GM12874 (cell line): Measurements from ENCODE around the gene DYNC2LI1.

Experiments used
- TF ChIP-seq, protein P1 (sequence below): IDR thresholded peaks from 2 replicates; pipeline ENCODE4 v1.5.1; 2011; ENCODE audit warnings: low read depth, mild to moderate bottlenecking, control low read depth, low read length, moderate library complexity; ENCODE audit not compliant: insufficient read depth

DYNC2LI1 gene

DNA sequence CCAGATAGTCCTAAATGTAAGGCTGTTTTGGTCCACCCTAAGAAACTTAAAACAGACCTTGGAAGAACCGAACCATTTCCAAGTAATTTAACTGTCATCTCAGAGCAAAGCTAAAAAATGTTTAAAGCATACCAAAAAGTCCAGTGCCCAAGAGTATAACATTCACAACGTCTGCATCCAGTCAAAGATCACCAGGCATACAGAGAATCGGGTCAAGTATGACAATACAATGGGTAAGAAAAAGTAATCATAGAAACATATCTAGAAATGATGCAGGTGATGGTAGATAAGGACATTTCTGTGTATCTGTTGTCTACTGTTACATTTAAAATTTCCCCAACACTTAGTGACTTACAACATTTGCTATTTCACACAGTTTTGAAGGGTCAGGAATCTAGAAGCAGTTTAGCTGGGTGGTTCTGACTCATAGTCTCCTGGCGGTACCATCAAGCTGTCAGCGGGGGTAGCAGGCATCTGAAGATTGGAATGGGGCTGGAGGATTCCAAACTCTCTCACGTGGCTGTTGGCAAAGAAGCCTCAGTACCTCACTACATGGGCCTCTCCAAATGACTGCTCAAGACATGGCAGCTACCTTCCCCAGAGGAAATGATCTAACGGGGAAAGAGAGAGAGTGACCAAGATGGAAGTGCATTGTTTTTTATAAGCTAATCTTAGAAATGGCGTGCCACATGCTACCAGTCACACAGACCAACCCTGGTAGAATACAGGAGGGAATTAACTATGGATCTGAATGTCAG, 36.6 kb upstream of the DYNC2LI1 start:
- TF ChIP-seq, protein P1, sequence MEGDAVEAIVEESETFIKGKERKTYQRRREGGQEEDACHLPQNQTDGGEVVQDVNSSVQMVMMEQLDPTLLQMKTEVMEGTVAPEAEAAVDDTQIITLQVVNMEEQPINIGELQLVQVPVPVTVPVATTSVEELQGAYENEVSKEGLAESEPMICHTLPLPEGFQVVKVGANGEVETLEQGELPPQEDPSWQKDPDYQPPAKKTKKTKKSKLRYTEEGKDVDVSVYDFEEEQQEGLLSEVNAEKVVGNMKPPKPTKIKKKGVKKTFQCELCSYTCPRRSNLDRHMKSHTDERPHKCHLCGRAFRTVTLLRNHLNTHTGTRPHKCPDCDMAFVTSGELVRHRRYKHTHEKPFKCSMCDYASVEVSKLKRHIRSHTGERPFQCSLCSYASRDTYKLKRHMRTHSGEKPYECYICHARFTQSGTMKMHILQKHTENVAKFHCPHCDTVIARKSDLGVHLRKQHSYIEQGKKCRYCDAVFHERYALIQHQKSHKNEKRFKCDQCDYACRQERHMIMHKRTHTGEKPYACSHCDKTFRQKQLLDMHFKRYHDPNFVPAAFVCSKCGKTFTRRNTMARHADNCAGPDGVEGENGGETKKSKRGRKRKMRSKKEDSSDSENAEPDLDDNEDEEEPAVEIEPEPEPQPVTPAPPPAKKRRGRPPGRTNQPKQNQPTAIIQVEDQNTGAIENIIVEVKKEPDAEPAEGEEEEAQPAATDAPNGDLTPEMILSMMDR = no peak

DNA sequence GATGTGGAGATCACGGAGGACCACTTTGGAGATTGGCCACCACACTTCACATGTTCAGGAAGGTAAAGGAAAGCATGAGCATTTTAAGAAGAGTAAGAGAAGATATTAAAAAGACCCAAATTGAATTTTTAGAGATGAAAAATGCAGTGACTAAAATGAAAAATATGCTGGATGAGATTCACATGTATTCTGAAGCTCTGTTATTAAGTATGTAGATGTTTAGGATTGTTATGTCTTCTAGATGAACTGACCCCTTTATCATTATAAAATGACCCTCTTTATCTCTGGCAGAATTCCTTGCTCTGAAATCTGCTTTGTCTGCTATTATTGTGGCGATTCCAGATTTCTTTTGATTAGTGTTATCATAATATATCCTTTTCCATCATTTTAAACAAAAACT, 36.0 kb upstream of the DYNC2LI1 start:
- TF ChIP-seq, protein P1 = no peak

DNA sequence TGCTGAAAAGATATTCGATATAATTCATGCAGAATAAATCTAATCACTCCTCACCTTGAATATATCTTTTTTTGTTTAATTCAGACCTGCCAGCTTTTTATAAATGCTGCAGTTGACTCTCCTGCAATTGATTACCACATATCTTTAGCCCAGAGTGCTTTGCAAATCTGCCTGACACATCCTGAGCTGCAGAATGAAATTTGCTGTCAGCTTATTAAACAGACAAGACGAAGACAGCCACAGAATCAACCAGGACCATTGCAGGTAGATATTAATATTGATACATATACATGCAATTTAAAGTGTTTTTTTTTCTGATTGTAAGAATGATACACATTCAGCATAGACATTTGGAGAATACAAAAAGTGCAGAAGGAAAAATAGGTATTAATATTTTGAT, 35.6 kb upstream of the DYNC2LI1 start:
- TF ChIP-seq, protein P1 = no peak

DNA sequence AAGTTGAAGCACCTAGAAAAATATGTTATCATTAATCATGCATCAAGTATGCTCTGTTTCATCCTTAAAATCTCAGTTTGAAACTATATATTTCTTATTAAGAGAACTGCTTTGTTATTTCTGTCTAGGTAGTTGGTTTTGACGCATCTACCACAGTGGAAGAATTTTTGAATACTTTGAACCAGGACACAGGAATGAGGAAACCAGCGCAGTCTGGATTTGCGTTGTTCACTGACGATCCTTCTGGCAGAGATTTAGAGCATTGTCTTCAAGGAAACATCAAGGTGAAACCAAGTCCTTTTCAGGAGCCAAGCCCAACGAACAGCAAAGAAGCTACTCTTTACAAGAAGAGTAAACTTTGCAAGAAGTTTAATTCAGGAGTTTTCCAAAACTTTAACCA, 30.1 kb upstream of the DYNC2LI1 start:
- TF ChIP-seq, protein P1 = no peak

DNA sequence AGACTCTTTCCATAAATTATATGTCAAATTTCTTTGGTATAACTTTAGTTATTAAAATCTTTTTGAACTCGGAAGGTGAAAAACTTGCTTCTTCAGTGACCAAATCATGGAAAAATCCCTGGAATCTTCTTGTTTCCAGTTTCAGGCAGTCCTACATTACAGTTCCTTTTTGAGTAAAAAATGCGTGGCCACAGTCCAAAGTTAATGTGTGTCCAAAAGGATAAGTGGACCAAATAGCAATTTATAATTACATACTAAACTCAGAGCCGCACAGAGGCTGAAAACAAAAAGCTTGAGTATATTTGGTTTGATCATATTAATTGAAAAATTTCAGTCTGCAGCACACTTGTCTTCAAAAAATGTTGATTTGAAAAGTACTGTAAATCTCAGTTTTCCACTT, 28.4 kb upstream of the DYNC2LI1 start:
- TF ChIP-seq, protein P1 = no peak

DNA sequence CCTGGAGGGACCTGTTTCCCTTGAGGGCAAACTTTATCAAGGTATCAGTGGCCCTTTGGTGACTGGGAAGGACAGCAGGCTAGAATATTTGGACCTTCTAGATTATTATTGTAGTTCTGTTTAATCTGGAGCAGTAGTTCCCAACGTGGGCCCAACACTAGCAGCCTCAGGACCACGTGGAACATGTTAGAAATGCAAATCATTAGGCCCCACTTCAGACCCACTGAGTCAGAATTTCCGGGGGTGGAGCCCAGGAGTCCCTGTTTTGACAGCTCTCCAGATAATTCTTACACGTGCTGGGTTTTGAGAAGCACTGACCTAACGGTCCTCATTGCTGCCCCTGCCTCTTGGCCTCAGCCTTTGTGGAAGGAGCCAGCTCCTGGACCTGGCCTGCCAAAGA, 25.5 kb upstream of the DYNC2LI1 start:
- TF ChIP-seq, protein P1 = no peak

DNA sequence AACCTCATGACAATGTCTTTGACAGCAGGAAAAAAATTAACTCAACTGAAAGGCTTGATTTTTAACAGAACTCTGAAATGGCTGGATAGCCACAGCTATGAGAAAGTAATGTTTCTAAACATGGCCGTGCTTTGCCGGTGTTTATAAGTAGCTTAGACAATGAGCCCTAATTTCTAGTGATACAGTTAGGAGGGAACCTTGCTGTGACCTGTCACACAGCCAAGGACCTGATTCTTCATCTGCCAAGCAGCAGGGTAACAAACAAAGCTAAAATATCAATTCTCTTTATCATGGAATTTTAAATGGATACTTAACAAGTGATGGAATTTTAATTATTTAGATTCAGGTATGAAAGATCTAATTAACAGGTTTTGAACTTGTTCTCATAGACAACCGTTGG, 24.3 kb upstream of the DYNC2LI1 start:
- TF ChIP-seq, protein P1 = no peak
